Neutrophil (primary cell): Measurements from ENCODE around the gene TMEM236.

ENCODE experiments used
- H3K27ac ChIP-seq: fragments of 200-600 bp; sonication (generic); 2 replicates; pipeline ENCODE4 v1.5.1; 2016; ENCODE audit warnings: mild to moderate bottlenecking, moderate library complexity
- H3K27me3 ChIP-seq: fragments of 200-600 bp; sonication (generic); 2 replicates; pipeline ENCODE4 v1.6.0; 2016; ENCODE audit warnings: mild to moderate bottlenecking
- H3K36me3 ChIP-seq: fragments of 200-600 bp; sonication (generic); 2 replicates; pipeline ENCODE4 v1.5.1; 2017
- H3K4me1 ChIP-seq, 2 experiments: fragments of 200-600 bp in 1 of 2; sonication (generic) in 1 of 2; 1 replicate in 1 of 2; 2 replicates in 1 of 2; pipeline versions ENCODE4 v1.5.1 to v1.6.1; 2013 to 2016; ENCODE audit warnings: low read depth in 1 of 2, low read length in 1 of 2, mild to moderate bottlenecking in 1 of 2, moderate library complexity in 1 of 2; ENCODE audit not compliant: control insufficient read depth in 1 of 2, insufficient read depth in 1 of 2
- H3K4me3 ChIP-seq, 2 experiments: fragments of 200-600 bp in 1 of 2; sonication (generic) in 1 of 2; 1 replicate in 1 of 2; 2 replicates in 1 of 2; pipeline ENCODE4 v1.5.1; 2013 to 2016; ENCODE audit warnings: low read depth in 1 of 2, low read length in 1 of 2, mild to moderate bottlenecking in 1 of 2, moderate library complexity in 1 of 2
- H3K9me3 ChIP-seq: fragments of 200-600 bp; sonication (generic); 2 replicates; pipeline ENCODE4 v1.5.1; 2016
- TF ChIP-seq, protein P1 (sequence below): fragments of 200-600 bp; sonication (generic); IDR thresholded peaks from 2 replicates; pipeline ENCODE4 v1.5.1; 2016; ENCODE audit warnings: antibody characterized with exemption

The TMEM236 gene

DNA sequence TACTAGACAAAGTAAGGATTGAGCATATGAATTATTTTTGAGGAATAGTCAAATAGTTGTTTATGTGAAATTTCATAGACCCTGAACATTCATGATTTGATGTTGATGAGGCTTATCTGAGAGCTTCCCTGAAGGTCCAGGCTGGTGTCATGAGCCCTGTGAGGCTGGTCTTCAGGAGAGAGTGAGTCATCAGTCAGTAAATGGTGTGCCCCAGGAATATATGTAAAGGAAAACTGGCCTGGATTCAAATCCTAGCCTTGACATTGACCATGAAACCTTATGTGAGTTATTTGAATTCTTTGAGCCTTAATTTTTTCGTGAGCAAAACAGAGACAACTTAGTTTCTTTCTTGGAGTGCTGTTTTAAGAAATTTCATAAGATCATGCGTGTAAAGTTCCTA lies 6.2 kb downstream of the TMEM236 start:
- Histone ChIP-seq H3K27ac (no peak overlapping the region), H3K4me3 (no peak overlapping the region), H3K36me3 (no peaks in the 10 kb centered on the region), H3K4me1 (no peaks in the 10 kb centered on the region), H3K27me3 (no peaks in the 10 kb centered on the region), H3K9me3 (no peaks in the 10 kb centered on the region)
- TF ChIP-seq, protein P1, sequence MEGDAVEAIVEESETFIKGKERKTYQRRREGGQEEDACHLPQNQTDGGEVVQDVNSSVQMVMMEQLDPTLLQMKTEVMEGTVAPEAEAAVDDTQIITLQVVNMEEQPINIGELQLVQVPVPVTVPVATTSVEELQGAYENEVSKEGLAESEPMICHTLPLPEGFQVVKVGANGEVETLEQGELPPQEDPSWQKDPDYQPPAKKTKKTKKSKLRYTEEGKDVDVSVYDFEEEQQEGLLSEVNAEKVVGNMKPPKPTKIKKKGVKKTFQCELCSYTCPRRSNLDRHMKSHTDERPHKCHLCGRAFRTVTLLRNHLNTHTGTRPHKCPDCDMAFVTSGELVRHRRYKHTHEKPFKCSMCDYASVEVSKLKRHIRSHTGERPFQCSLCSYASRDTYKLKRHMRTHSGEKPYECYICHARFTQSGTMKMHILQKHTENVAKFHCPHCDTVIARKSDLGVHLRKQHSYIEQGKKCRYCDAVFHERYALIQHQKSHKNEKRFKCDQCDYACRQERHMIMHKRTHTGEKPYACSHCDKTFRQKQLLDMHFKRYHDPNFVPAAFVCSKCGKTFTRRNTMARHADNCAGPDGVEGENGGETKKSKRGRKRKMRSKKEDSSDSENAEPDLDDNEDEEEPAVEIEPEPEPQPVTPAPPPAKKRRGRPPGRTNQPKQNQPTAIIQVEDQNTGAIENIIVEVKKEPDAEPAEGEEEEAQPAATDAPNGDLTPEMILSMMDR = no peak

DNA sequence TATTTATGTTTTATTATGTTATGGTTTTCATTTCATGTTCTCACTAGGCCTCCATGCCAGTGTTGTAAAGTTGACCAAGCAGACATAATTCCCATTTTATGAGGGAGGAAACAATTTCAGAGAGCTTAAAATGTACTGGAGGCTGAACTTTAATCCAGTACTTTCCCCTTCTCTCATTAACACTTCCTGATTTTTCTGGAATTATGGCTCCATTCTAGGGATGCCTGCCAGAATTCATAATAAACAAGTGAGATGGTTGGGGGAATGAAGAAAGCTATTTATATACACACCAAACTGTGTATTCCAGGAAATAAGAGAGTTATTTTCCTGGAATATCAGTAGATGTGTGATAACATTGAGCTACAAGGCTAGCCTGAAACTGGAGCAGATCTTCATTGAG lies 6.9 kb downstream of the TMEM236 start:
- Histone ChIP-seq H3K4me3 (no peak overlapping the region), H3K27ac (no peak overlapping the region), H3K36me3 (no peaks in the 10 kb centered on the region), H3K27me3 (no peaks in the 10 kb centered on the region), H3K4me1 (no peaks in the 10 kb centered on the region), H3K9me3 (no peaks in the 10 kb centered on the region)
- TF ChIP-seq, protein P1 = no peak

DNA sequence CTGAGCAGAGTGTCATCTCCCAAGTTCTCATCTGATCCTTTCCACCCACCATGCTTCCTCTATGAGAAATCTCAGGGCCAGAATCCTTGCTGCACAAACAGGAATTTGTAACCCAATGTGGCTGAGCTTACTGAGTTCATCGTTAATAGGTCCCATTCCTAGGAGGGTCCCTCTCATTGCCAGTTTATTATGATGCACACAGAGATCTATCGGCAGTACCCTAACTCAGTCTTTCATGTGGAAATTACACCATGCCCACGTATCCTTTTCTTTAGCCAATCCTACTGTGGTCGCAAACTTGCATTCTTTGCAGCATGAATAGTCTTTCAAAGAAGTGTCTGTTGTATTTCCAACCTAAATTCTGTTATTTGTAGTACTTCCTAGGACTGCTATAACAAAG lies 12.1 kb downstream of the TMEM236 start:
- no peaks in the 10 kb centered on the region for H3K27me3 ChIP-seq
- no peak overlapping the region for H3K4me3 ChIP-seq
- TF ChIP-seq, protein P1 = no peak
- no peak overlapping the region for H3K27ac ChIP-seq
- no peaks in the 10 kb centered on the region for H3K4me1 ChIP-seq
- H3K9me3 ChIP-seq = no peaks in the 10 kb centered on the region
- no peaks in the 10 kb centered on the region for H3K36me3 ChIP-seq

DNA sequence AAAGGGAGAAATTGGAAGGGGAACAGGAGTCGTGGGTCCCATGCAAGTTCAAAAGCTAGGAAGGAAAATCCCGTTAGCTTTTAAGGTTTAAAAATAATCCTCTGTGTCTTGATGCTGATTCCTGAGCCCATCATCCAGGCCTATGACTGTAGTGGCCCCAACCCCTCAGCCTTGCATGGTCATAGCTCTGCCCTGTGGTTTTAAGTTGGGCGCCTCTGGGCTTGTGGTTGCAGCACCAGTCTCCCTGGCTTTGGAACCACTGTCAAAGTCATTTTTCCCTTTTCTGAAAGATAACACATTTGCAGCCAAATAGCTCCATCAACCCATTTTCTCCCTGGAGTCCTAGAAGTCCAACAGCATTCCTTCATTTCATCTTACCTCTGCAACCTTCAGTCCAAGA lies 13.6 kb downstream of the TMEM236 start:
- Histone ChIP-seq H3K27ac (no peak overlapping the region), H3K9me3 (no peaks in the 10 kb centered on the region), H3K36me3 (no peaks in the 10 kb centered on the region), H3K4me3 (no peak overlapping the region), H3K4me1 (no peaks in the 10 kb centered on the region), H3K27me3 (no peaks in the 10 kb centered on the region)
- TF ChIP-seq, protein P1 = no peak

DNA sequence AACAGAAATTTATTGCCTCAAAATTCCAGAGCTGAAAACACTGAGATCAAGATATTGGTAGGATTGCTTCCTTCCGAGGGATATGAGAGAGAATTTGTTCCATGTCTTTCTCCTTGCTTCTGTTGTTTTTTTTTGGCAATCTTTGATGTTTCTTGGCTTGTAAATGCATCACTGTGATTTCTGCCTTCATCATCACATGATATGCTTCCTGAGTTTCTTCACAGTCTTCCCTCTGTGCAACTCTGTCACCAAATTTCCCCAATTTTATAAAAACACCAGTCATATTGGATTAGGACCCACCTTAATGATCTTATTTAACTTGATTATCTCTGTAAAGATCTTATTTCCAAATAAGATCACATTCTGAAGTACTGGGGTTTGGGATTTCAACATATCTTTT lies 14.7 kb downstream of the TMEM236 start:
- H3K27me3 ChIP-seq = no peaks in the 10 kb centered on the region
- TF ChIP-seq, protein P1 = no peak
- H3K4me3 ChIP-seq = no peak overlapping the region
- H3K36me3 ChIP-seq = no peaks in the 10 kb centered on the region
- H3K9me3 ChIP-seq = no peaks in the 10 kb centered on the region
- H3K27ac ChIP-seq = no peak overlapping the region
- H3K4me1 ChIP-seq = no peaks in the 10 kb centered on the region

DNA sequence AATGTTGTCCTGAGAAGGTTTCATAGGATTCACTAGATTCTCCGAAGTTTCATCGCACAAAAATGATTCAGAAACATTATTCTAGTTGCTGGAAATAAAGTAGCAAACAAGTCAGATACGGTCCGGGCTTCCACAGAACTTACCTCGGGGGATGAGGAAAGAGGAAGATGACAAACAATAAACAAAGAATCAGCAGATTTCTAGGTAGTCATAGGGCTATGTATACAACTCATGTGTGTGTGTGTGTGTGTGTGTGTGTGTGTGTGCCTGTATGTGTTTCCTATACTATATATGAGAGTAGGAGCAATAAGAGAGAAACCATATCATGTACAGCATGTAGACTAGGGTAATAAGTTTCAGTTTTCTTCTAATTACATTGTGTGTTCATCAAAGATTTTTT lies 16.5 kb downstream of the TMEM236 start:
- H3K27ac ChIP-seq = no peak overlapping the region
- no peaks in the 10 kb centered on the region for H3K9me3 ChIP-seq
- no peaks in the 10 kb centered on the region for H3K27me3 ChIP-seq
- no peak overlapping the region for H3K4me3 ChIP-seq
- H3K36me3 ChIP-seq = no peaks in the 10 kb centered on the region
- TF ChIP-seq, protein P1 = no peak
- no peaks in the 10 kb centered on the region for H3K4me1 ChIP-seq
